Gastroesophageal sphincter (tissue), 3 donors: ENCODE measurements around the gene ARHGAP25.

ENCODE experiments used
- CTCF ChIP-seq, 4 experiments: fragments of 200-600 bp in 2 of 4; fragments of 450-650 bp in 2 of 4; sonication (generic) in 1 of 4; IDR thresholded peaks; one replicate each; pipeline ENCODE4 v1.5.1; 2017 to 2019; ENCODE audit warnings: antibody characterized with exemption in 4 of 4, mild to moderate bottlenecking in 2 of 4, moderate library complexity in 2 of 4
- EP300 ChIP-seq: sonication (generic); formaldehyde crosslinking; IDR thresholded peaks from one replicate; pipeline ENCODE4 v1.6.1; 2017; ENCODE audit warnings: antibody characterized with exemption, mild to moderate bottlenecking
- POLR2A ChIP-seq, 2 donors: fragments of 450-650 bp; IDR thresholded peaks; one replicate each; pipeline ENCODE4 v1.6.1; 2017; ENCODE audit warnings: antibody characterized with exemption in 2 of 2, mild to moderate bottlenecking in 2 of 2, moderate library complexity in 1 of 2

DNA sequence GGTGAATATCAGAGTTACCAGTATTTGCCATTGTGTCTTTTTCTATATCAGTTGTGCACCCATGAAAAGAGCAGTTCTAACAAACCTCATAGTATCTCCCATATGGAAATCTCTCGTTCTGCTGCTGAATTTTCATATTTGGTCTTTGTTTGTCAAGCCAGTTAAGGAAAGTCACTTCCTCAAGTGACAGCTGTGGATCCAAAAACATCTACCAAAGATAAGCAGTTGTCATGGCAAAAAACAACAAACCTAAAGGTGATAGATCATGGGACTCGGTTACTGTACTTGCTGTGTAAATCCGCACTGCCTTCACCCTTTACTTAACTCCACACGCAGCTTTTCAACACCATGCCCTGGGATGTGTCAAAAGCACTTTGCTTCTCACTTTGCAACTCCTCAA lies 119.3 kb downstream of the ARHGAP25 start:
- TF ChIP-seq CTCF (IDR thresholded peaks at IDR 0.05), result no peak
- no peak for TF ChIP-seq EP300
- no peak for TF ChIP-seq POLR2A (IDR thresholded peaks at IDR 0.05)
